ENCODE results near the gene RELN.
"Not testable (repeated sequence)": the region's sequence is repeated elsewhere in the genome, so short reads cannot be mapped to it uniquely, and the experiment has no call there.

- TF ChIP-seq GABPA (tag; conservative IDR thresholded peaks at IDR 0.05; ENCODE audit: low read depth); NONO (IDR thresholded peaks at IDR 0.05; ENCODE audit: low read depth in 2 of 2, low read length in 1 of 2); TCF7L2 (IDR thresholded peaks at IDR 0.05; ENCODE audit: low read depth, low read length); POLR2A (conservative IDR thresholded peaks at IDR 0.05): not testable (repeated sequence)
Measured at GRCh38 chr7:103815972-103816371, 173.5 kb downstream of the RELN start.
